Measurements from ENCODE around the gene GYG1.

Gene GYG1

DNA sequence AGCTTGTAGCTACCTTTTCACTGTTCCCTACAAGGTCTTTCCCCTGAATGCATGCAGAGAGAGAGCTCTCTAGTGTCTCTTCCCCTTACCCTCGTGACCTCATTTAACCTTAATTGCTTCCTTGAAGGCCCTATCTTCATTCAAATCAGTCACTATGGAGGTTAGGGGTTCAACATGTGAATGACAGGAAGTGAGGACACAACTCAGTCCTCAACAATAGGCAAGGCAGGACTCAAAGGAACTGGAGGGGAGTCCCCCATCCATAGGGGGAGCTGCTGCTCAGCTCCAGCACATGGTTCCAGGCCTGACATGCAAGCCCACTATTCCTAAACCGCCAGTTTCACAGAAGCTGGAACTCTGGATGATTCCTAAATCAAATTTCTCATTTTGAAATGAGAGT is 33.8 kb upstream of the GYG1 start:
- Histone ChIP-seq H3K27ac (ENCODE audit: low read depth, low read length, severe bottlenecking) (no peak overlapping the region), H3K36me3 (ENCODE audit: control insufficient read depth, insufficient read depth, low read length) (no peaks in the 10 kb centered on the region), H3K4me3 (ENCODE audit: extremely low read depth, insufficient read depth, low read length, poor library complexity, severe bottlenecking) (no peak overlapping the region), H3K9me3 (ENCODE audit: control insufficient read depth, low read length) (no peaks in the 10 kb centered on the region), H3K4me1 (ENCODE audit: control insufficient read depth, insufficient read depth, low read length, poor library complexity, severe bottlenecking) (peaks cover 8% of the 10 kb centered on the region)
- 40% methylated on average over 1 of the region's 2 CpGs; no CpG with 5 or more reads in 1 of the 2 experiments for WGBS, 2 experiments (ENCODE audit: insufficient coverage in 2 of 2)

DNA sequence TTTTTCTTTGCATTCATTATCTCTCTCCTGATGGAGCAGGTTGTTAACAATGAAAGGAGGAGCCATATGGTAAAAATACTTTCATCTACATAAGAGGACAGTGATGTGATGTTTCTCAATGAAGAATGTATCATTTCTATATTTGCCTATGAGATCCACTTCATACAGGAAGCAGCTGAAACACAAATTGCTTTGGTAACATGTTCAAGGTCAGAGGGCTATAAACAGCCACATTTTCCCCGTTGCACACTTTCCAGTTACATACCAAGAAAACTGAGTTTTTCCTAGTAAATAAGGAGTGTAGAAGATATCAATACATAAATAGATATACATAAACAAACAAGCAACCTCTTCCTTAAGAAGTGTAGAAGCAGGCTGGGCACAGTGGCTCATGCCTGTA is 32.6 kb upstream of the GYG1 start:
- no CpG with 5 or more reads among the region's 1 CpG for whole genome bisulfite sequencing, 2 experiments (ENCODE audit: insufficient coverage in 2 of 2)
- Histone ChIP-seq H3K27ac (ENCODE audit: low read depth, low read length, severe bottlenecking) (no peak overlapping the region), H3K36me3 (ENCODE audit: control insufficient read depth, insufficient read depth, low read length) (no peaks in the 10 kb centered on the region), H3K4me3 (ENCODE audit: extremely low read depth, insufficient read depth, low read length, poor library complexity, severe bottlenecking) (no peak overlapping the region), H3K9me3 (ENCODE audit: control insufficient read depth, low read length) (no peaks in the 10 kb centered on the region), H3K4me1 (ENCODE audit: control insufficient read depth, insufficient read depth, low read length, poor library complexity, severe bottlenecking) (peaks cover 8% of the 10 kb centered on the region)

DNA sequence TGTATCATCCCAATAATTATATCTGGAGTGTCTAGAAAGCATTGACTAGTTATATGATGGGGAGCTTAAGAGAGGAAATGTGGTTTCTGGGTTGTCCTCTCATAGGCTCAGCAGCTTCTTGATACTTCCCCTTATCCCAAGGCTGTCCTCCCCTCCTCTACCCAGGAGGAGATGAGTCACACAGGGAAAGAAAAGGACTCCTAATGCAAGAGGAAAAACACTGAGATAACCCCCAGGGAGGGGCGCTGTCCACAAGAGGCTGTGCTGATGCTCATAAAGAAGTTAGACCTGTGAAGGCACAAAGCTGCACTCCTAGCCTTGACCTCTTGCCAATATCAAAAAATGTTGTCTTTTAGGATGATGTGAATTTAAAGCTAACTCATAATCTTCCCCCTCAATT is 28.8 kb upstream of the GYG1 start:
- no peaks in the 10 kb centered on the region for H3K36me3 ChIP-seq (ENCODE audit: control insufficient read depth, insufficient read depth, low read length)
- no peaks in the 10 kb centered on the region for H3K4me1 ChIP-seq (ENCODE audit: control insufficient read depth, insufficient read depth, low read length, poor library complexity, severe bottlenecking)
- WGBS, 2 experiments (ENCODE audit: insufficient coverage in 2 of 2): no CpG with 5 or more reads among the region's 1 CpG
- no peak overlapping the region for H3K27ac ChIP-seq (ENCODE audit: low read depth, low read length, severe bottlenecking)
- H3K9me3 ChIP-seq (ENCODE audit: control insufficient read depth, low read length): no peaks in the 10 kb centered on the region
- no peak overlapping the region for H3K4me3 ChIP-seq (ENCODE audit: extremely low read depth, insufficient read depth, low read length, poor library complexity, severe bottlenecking)

DNA sequence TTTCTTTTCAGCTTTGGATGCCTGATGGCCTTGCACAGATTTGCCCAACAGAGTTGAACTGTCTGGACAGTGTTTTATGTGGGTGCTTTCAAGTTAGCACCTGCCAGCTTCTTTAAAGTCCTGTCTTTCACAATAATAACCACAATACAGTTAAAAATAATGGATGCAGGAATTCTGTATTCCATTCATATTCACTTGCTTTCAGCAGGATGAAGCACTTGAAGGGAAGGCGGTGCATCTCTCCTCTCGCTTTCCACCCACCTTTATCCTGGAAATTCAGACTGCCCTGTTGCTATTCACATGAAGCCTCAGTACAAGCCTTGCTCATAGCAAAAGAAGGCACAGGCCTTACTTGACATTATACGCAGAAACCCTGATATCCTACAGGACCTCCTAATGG is 26.5 kb upstream of the GYG1 start:
- WGBS, 2 experiments (ENCODE audit: insufficient coverage in 2 of 2): 85 to 89% methylated on average over 3 of the region's 3 CpGs
- no peak overlapping the region for H3K4me3 ChIP-seq (ENCODE audit: extremely low read depth, insufficient read depth, low read length, poor library complexity, severe bottlenecking)
- H3K9me3 ChIP-seq (ENCODE audit: control insufficient read depth, low read length): no peaks in the 10 kb centered on the region
- H3K4me1 ChIP-seq (ENCODE audit: control insufficient read depth, insufficient read depth, low read length, poor library complexity, severe bottlenecking): no peaks in the 10 kb centered on the region
- no peaks in the 10 kb centered on the region for H3K36me3 ChIP-seq (ENCODE audit: control insufficient read depth, insufficient read depth, low read length)
- H3K27ac ChIP-seq (ENCODE audit: low read depth, low read length, severe bottlenecking): no peak overlapping the region

DNA sequence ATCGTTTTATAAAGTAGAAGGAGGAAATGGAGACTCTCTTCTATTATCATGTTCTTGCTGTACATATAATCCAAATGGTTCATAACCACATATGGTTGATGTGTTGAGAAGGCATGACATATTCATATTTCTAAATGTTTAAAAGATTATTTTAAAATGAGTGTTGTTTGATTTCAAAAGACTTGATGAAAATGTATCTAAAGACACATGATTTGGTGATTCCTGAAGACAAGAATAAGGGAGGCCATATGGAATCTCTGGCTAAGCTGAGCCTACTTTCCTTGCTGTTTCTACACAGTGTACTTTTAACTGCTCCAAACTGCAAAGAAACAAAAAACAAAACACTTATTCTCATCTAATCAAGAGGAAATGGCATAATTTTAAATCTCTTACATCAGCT is 23.0 kb upstream of the GYG1 start:
- Histone ChIP-seq H3K4me3 (ENCODE audit: extremely low read depth, insufficient read depth, low read length, poor library complexity, severe bottlenecking) (no peak overlapping the region), H3K36me3 (ENCODE audit: control insufficient read depth, insufficient read depth, low read length) (no peaks in the 10 kb centered on the region), H3K4me1 (ENCODE audit: control insufficient read depth, insufficient read depth, low read length, poor library complexity, severe bottlenecking) (no peaks in the 10 kb centered on the region), H3K9me3 (ENCODE audit: control insufficient read depth, low read length) (no peaks in the 10 kb centered on the region), H3K27ac (ENCODE audit: low read depth, low read length, severe bottlenecking) (no peak overlapping the region)
- WGBS, 2 experiments (ENCODE audit: insufficient coverage in 2 of 2): no CpG with 5 or more reads among the region's 1 CpG

DNA sequence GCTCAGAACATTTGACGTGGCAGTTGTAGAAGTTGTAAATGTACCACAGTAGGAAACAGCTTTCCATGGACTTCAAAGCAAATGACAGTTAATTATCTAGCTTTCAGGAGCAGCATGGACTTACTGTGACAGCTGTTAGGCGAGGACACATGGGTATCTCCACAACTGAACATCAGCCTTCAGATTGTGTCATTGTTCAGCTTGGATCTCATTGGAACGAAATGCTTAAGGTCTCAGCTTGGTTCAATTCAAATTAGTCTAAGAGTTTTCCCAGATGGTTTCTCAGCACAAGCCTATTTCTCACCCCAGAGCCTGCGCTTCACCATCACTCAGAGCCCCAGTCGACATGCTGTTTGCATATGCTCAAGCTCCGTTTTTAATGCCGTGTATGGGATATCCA is 21.1 kb upstream of the GYG1 start:
- Histone ChIP-seq H3K27ac (ENCODE audit: low read depth, low read length, severe bottlenecking) (no peak overlapping the region), H3K4me1 (ENCODE audit: control insufficient read depth, insufficient read depth, low read length, poor library complexity, severe bottlenecking) (no peaks in the 10 kb centered on the region), H3K9me3 (ENCODE audit: control insufficient read depth, low read length) (no peaks in the 10 kb centered on the region), H3K36me3 (ENCODE audit: control insufficient read depth, insufficient read depth, low read length) (no peaks in the 10 kb centered on the region), H3K4me3 (ENCODE audit: extremely low read depth, insufficient read depth, low read length, poor library complexity, severe bottlenecking) (no peak overlapping the region)
- 68 to 80% methylated on average over 4 to 5 of the region's 7 CpGs for WGBS, 2 experiments (ENCODE audit: insufficient coverage in 2 of 2)

DNA sequence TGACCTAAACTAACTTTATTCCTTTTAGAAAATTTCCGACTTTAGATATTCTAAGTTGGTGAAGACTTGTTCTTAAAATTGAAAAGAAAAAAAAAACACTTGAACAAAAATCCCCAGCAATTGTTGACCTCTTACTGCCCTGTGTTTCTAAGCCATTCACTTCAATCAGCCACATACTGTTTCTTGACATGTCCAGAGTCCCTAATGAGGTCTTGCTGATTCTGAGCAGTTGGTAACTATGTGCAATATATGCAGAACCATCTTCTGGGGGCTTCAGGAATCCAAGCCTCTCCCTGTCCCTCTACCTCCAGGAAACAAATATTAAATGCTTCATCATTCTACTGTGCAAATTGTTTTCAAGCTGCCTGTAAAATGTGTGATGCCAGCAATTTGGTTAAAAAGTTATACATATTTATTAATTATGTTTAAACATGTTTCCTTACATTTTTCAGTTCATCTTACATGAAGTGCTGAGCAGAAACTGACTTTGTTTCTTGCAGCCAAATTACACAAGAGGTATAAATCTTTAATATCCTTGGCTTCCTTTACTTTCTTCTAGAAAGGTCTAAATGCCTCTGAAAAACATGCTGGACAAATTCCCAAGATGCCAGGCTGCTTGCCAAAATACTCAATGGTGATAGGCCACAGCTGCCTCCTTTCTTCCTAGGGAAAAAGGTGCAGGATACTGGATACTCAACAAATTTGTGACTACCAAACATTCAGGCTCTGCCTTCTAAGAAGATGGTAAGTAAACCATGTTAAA is 19.8 kb upstream of the GYG1 start:
- no CpG with 5 or more reads among the region's 1 CpG for WGBS, 2 experiments (ENCODE audit: insufficient coverage in 2 of 2)
- Histone ChIP-seq H3K36me3 (ENCODE audit: control insufficient read depth, insufficient read depth, low read length) (no peaks in the 10 kb centered on the region), H3K4me3 (ENCODE audit: extremely low read depth, insufficient read depth, low read length, poor library complexity, severe bottlenecking) (no peak overlapping the region), H3K9me3 (ENCODE audit: control insufficient read depth, low read length) (no peaks in the 10 kb centered on the region), H3K27ac (ENCODE audit: low read depth, low read length, severe bottlenecking) (no peak overlapping the region), H3K4me1 (ENCODE audit: control insufficient read depth, insufficient read depth, low read length, poor library complexity, severe bottlenecking) (no peaks in the 10 kb centered on the region)

DNA sequence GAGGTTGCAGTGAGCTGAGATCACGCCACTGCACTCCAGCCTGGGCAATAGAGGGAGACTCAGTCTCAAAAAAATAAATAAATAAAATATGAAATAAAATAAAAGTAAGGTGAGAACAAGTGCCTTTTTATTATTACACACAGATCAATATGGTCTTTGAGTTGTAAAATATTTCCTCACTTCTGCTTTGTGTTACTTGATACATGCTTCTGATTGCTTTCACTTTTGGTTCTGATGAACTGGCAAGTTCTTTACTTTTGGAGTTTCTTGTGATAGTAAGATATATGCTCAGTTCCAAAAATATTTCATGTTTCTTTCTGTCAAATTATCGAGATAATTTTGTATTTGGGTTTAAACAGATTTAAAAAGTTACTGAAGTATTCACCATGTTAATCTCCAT is 16.6 kb upstream of the GYG1 start:
- WGBS, 2 experiments (ENCODE audit: insufficient coverage in 2 of 2): no CpG with 5 or more reads among the region's 2 CpGs
- Histone ChIP-seq H3K4me1 (ENCODE audit: control insufficient read depth, insufficient read depth, low read length, poor library complexity, severe bottlenecking) (no peaks in the 10 kb centered on the region), H3K4me3 (ENCODE audit: extremely low read depth, insufficient read depth, low read length, poor library complexity, severe bottlenecking) (no peak overlapping the region)

DNA sequence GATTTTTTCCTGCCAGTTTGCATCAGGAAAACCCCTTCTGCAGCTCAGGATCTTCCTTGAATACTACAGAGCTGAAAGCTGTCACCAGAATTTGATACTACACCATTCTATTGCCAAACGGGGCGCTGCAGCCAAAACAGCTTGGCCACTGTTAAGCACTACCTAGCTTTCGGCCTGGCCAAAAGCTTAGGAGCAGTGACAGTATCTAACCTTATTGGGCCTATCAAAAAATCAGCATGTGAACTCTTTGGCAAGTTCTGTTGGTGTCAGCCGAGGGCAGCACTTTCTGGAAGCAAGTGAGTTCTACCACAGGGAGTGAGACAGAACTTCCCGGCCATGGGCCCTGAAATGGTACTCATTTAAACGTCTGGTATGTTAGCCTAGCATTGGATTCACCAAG is 16.1 kb upstream of the GYG1 start:
- 86 to 94% methylated on average over 6 of the region's 6 CpGs for WGBS, 2 experiments (ENCODE audit: insufficient coverage in 2 of 2)
- no peak overlapping the region for H3K27ac ChIP-seq (ENCODE audit: low read depth, low read length, severe bottlenecking)
- no peaks in the 10 kb centered on the region for H3K9me3 ChIP-seq (ENCODE audit: control insufficient read depth, low read length)
- H3K4me1 ChIP-seq (ENCODE audit: control insufficient read depth, insufficient read depth, low read length, poor library complexity, severe bottlenecking): no peaks in the 10 kb centered on the region
- no peak overlapping the region for H3K4me3 ChIP-seq (ENCODE audit: extremely low read depth, insufficient read depth, low read length, poor library complexity, severe bottlenecking)
- H3K36me3 ChIP-seq (ENCODE audit: control insufficient read depth, insufficient read depth, low read length): no peaks in the 10 kb centered on the region

More for the DNA sequence above, 16.6 kb upstream of the GYG1 start:
- Histone ChIP-seq H3K9me3 (ENCODE audit: control insufficient read depth, low read length) (no peaks in the 10 kb centered on the region), H3K36me3 (ENCODE audit: control insufficient read depth, insufficient read depth, low read length) (no peaks in the 10 kb centered on the region), H3K27ac (ENCODE audit: low read depth, low read length, severe bottlenecking) (no peak overlapping the region)

DNA sequence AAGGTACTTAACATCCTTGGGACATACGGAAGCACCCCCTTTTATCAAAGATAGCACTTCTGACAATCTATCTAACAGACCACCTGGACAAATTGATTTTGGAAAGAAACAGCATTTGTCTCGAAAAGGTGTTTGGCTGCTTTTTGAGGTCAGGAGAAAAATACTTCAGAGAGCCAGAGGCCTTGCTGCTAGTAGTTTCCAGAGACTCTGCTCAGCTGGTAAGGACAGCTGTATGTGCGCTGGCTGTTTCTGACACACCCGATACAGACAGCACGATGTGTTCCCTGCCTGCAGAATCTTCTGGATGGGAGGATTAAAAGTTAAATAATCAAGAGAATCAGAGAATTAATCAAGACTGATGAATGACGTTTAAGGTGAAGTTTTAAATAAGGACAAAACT is 15.6 kb upstream of the GYG1 start:
- WGBS, 2 experiments (ENCODE audit: insufficient coverage in 2 of 2): 63 to 96% methylated on average over 2 to 3 of the region's 6 CpGs
- Histone ChIP-seq H3K4me3 (ENCODE audit: extremely low read depth, insufficient read depth, low read length, poor library complexity, severe bottlenecking) (no peak overlapping the region), H3K36me3 (ENCODE audit: control insufficient read depth, insufficient read depth, low read length) (no peaks in the 10 kb centered on the region), H3K27ac (ENCODE audit: low read depth, low read length, severe bottlenecking) (no peak overlapping the region), H3K9me3 (ENCODE audit: control insufficient read depth, low read length) (no peaks in the 10 kb centered on the region), H3K4me1 (ENCODE audit: control insufficient read depth, insufficient read depth, low read length, poor library complexity, severe bottlenecking) (no peaks in the 10 kb centered on the region)

DNA sequence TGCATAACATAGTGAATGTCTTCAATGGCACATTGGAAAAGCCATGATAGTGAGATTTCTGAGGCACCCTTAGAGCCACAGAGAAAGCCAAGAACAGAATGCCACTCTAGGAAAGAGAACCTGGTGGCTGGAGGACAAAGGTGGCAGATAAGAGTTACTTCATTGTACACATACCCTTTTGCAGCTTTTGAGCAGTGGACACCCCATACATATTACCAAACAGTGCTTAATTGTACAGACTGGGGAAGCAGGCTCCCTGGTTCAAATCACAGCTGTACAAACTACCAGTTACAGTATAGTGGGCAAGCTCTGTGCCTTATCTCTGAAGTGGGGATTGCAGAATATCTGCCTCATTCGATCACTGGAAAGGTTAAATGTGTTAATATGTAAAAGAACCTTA is 10.1 kb upstream of the GYG1 start:
- 78% methylated on average over 1 of the region's 1 CpG; no CpG with 5 or more reads in 1 of the 2 experiments for WGBS, 2 experiments (ENCODE audit: insufficient coverage in 2 of 2)
- H3K9me3 ChIP-seq (ENCODE audit: control insufficient read depth, low read length): no peaks in the 10 kb centered on the region
- H3K27ac ChIP-seq (ENCODE audit: low read depth, low read length, severe bottlenecking): no peak overlapping the region

More for the DNA sequence above, 10.1 kb upstream of the GYG1 start:
- no peaks in the 10 kb centered on the region for H3K4me1 ChIP-seq (ENCODE audit: control insufficient read depth, insufficient read depth, low read length, poor library complexity, severe bottlenecking)
- H3K36me3 ChIP-seq (ENCODE audit: control insufficient read depth, insufficient read depth, low read length): no peaks in the 10 kb centered on the region
- H3K4me3 ChIP-seq (ENCODE audit: extremely low read depth, insufficient read depth, low read length, poor library complexity, severe bottlenecking): no peak overlapping the region
